22Rv1 (cell line): ENCODE measurements around the gene COL16A1.

ENCODE experiments used
- H3K27ac ChIP-seq: fragments of 450-650 bp; 2 replicates; pipeline ENCODE4 v1.5.1; 2017
- ZFX ChIP-seq: fragments of 450-650 bp; IDR thresholded peaks from 2 replicates; pipeline ENCODE4 v1.6.1; 2017; ENCODE audit warnings: antibody characterized with exemption, borderline replicate concordance
- TF ChIP-seq, protein P1 (sequence below): fragments of 450-650 bp; IDR thresholded peaks from 2 replicates; pipeline ENCODE4 v1.5.1; 2017; ENCODE audit warnings: mild to moderate bottlenecking

Gene COL16A1

GRCh38 chr1:31696242-31696641 lies 7.6 kb downstream of the COL16A1 start:
- TF ChIP-seq, protein P1, sequence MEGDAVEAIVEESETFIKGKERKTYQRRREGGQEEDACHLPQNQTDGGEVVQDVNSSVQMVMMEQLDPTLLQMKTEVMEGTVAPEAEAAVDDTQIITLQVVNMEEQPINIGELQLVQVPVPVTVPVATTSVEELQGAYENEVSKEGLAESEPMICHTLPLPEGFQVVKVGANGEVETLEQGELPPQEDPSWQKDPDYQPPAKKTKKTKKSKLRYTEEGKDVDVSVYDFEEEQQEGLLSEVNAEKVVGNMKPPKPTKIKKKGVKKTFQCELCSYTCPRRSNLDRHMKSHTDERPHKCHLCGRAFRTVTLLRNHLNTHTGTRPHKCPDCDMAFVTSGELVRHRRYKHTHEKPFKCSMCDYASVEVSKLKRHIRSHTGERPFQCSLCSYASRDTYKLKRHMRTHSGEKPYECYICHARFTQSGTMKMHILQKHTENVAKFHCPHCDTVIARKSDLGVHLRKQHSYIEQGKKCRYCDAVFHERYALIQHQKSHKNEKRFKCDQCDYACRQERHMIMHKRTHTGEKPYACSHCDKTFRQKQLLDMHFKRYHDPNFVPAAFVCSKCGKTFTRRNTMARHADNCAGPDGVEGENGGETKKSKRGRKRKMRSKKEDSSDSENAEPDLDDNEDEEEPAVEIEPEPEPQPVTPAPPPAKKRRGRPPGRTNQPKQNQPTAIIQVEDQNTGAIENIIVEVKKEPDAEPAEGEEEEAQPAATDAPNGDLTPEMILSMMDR: no peak
- no peak for TF ChIP-seq ZFX
- H3K27ac ChIP-seq: no peak overlapping the region

- H3K27ac ChIP-seq: no peak overlapping the region
These were observed 8.5 kb downstream of the COL16A1 start for GRCh38 chr1:31695327-31695726.

DNA sequence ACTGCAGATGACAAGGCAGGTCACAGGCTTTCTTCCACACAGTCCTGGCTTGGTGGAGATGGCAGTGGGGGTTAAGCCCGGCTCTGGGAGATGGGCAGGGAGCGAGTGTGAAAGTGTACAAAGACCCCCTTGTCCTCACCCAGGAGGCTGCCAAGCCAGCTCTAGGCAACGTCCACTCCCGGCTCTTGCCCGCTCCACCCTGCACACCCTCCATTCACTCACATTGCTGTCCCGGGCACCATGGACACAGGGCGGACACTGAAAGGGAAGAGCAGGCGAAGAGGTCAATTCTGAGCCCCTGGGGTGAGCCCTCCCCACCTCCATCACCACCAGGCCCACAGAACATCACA lies 8.9 kb downstream of the COL16A1 start:
- no peak overlapping the region for H3K27ac ChIP-seq
- TF ChIP-seq, protein P1: no peak
- no peak for TF ChIP-seq ZFX

More at GRCh38 chr1:31695327-31695726, 8.5 kb downstream of the COL16A1 start:
- TF ChIP-seq ZFX: no peak
- TF ChIP-seq, protein P1: no peak

DNA sequence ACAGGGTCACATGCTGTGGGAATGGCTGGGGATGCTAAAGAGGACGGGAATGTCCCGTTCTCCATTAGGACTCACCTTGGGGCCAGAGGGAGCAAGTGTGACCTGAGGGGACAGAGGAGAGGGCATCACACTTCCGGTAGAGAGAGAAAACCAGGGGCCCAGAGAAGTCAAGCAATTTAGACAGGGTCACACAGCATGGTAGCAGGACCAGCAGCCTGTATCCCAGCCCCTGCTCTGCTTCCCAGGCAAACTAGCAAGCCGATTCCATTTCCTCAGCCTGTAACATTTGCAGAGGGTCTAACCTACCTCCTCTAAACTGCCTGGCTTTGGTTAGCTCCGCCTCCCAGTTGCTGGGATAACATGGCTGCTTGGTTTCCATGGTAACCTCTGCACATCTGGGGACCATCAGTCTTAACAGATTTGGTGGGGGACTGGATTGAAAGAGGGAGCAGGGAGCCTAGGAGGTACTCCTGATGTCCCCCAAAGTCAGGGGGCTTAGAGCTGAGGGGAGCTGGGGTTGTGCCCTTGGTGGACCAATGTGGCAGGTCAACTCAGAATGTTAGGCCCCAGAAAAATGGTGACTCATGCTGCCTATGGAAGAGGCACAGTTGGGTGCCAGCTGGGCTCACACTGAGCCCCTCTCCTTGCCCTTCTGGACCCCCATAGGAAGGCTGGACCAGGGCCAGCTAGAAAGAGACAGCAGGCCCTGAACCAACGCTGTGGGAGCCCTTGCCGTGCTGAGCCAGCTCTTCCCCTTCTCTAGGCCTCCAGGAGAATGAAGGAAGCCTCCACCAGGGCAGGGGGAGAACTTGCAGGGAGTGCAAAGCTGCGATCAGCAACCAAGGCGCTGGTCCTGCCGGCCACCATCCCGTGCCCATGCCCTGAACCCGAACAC lies 9.5 kb downstream of the COL16A1 start:
- TF ChIP-seq, protein P1: no peak
- no peak for TF ChIP-seq ZFX
- H3K27ac ChIP-seq: no peak overlapping the region

GRCh38 chr1:31693231-31693630 lies 10.6 kb downstream of the COL16A1 start:
- H3K27ac ChIP-seq: no peak overlapping the region

DNA sequence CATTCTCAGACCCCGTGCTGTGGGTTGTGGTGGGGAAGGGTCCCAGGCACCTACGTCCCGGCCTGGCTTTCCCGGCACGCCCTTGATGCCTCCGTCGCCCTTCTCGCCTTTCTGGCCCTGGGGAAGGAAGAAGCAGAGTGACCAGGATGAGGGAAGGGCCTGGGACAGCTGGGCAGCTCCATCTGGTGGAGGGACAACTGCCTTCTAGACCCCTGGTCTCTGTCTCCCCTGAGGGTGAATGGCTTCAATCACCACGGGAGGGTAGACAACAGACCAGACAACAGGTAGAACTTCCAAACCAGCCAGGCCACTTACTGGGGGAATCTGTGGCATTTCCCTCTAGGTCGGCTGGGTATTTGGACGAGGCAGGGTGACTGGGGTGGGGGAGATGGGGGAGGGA lies 11.9 kb downstream of the COL16A1 start:
- no peak overlapping the region for H3K27ac ChIP-seq
- TF ChIP-seq, protein P1: no peak
- no peak for TF ChIP-seq ZFX

More at GRCh38 chr1:31693231-31693630, 10.6 kb downstream of the COL16A1 start:
- no peak for TF ChIP-seq ZFX
- TF ChIP-seq, protein P1: no peak

DNA sequence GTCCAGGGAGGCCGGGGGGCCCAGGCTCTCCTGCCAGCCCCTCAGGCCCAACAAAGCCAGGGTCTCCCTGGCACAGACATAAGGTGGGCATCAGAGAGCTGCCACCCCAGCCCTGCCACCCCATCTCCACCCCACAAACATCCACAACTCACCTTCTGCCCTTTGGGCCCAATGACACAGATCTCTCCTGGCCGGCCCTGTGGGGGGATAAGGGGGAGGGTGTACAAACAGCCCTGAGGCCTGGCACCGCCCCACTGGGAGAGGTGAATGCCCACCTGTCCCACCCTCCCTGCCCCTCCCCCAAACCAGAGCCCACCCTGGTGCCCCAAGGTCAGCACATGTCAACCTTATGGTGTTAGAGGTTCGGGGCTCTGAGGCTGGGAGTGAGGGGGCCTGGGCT lies 12.4 kb downstream of the COL16A1 start:
- TF ChIP-seq, protein P1: no peak
- no peak for TF ChIP-seq ZFX
- no peak overlapping the region for H3K27ac ChIP-seq
